Esophagus (tissue), 2 donors: Measurements from ENCODE around the gene CCSER1. TPM values are rescaled to one million over a fixed set of nuclear protein-coding genes. Genes with fewer than 3 reads are reported as not detected.
"Not testable (repeated sequence)": the region's sequence is repeated elsewhere in the genome, so short reads cannot be mapped to it uniquely, and the experiment has no call there.

Experiments used
- H3K27ac ChIP-seq, 2 donors: one replicate each; pipeline ENCODE4 v1.5.1; 2013; ENCODE audit warnings: low read depth in 2 of 2, mild to moderate bottlenecking in 2 of 2, inconsistent platforms in 1 of 2, low read length in 1 of 2, moderate library complexity in 1 of 2
- H3K27me3 ChIP-seq, 2 donors: one replicate each; pipeline ENCODE4 v1.6.1; 2013; ENCODE audit warnings: low read length in 2 of 2, control low read depth in 1 of 2, mild to moderate bottlenecking in 1 of 2; ENCODE audit not compliant: insufficient read depth in 2 of 2, control insufficient read depth in 1 of 2
- H3K36me3 ChIP-seq, 2 donors: one replicate each; pipeline ENCODE4 v1.6.1; 2013; ENCODE audit warnings: low read length in 1 of 2; ENCODE audit not compliant: control insufficient read depth in 2 of 2, insufficient read depth in 2 of 2
- H3K4me1 ChIP-seq, 2 donors: one replicate each; pipeline ENCODE4 v1.6.1; 2013; ENCODE audit warnings: low read length in 1 of 2; ENCODE audit not compliant: control insufficient read depth in 2 of 2, insufficient read depth in 2 of 2
- H3K4me3 ChIP-seq, 2 donors: one replicate each; pipeline ENCODE4 v1.5.1; 2013; ENCODE audit warnings: low read length in 2 of 2, mild to moderate bottlenecking in 2 of 2, low read depth in 1 of 2, moderate library complexity in 1 of 2
- H3K9me3 ChIP-seq, 2 donors: one replicate each; pipeline ENCODE4 v1.6.1; 2013; ENCODE audit warnings: mild to moderate bottlenecking in 2 of 2, low read depth in 1 of 2, low read length in 1 of 2, moderate library complexity in 1 of 2; ENCODE audit not compliant: control insufficient read depth in 2 of 2, insufficient read depth in 1 of 2
- WGBS, 2 donors: extraction: QIAGEN DNeasy Blood & Tissue Kit; methylation state at CpG; one replicate each; pipeline ENCODE4 v1.1.7; 2013; 5-methylcytosine and 5-hydroxymethylcytosine counted together
- polyA plus RNA-seq, 2 donors: library from polyadenylated mRNA; stranded (reverse); fragments of 200-250 nt; gene quantifications; one replicate each; pipeline ENCODE4 v1.2.3, GENCODE V29; 2013
- donor health status: healthy with polysubstance abuse.
- donor health status: Bipolar disorder and iron deficiency.

The CCSER1 gene
- polyA plus RNA-seq, 2 donors: 0.35 to 0.87 TPM

DNA sequence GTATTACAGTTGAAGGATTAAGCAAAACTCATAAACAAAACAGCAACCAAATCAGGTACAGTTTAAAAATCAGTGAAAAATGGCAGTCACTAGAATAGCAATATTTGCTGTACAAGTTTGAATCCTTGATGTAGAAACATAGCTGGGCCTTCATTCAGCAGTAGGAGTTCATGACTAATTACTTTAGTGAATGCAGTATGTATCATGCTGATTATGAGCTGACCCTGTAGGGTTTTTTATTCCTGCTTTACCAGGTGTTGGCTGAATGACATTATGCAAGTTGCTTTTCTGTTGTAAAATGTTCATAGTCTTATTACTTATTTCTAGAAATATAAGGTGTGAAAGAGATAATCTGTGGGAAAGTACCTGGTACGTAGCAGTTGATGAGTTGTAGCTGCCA lies 179.6 kb downstream of the CCSER1 start:
- Histone ChIP-seq H3K9me3 (no peaks in the 10 kb centered on the region), H3K4me3 (no peak overlapping the region), H3K4me1 (no peaks in the 10 kb centered on the region), H3K27ac (no peak overlapping the region), H3K27me3 (no peaks in the 10 kb centered on the region), H3K36me3 (no peaks in the 10 kb centered on the region)
- 79 to 96% methylated on average over 1 of the region's 1 CpG for WGBS, 2 donors

DNA sequence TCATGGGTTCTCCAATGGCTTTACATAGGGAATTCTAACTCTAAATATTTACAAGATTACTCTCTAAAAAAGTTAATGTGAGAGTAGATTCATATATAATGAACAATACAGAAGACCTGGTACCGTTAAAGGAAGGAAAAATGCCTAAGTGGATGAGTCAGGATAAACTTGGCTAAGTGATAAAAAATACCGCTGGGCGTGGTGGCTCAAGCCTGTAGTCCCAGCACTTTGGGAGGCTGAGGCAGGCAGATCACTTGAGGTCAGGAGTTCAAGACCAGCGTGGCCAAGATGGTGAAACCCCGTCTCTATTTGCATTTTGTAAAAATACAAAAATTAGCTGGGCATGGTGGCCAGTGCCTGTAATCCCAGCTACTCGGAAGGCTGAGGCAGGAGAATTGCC lies 189.9 kb downstream of the CCSER1 start:
- H3K27me3 ChIP-seq, H3K9me3 ChIP-seq, H3K27ac ChIP-seq, H3K4me1 ChIP-seq, H3K36me3 ChIP-seq, H3K4me3 ChIP-seq: not testable (repeated sequence)
- WGBS, 2 donors: 83 to 88% methylated on average over 6 of the region's 6 CpGs

DNA sequence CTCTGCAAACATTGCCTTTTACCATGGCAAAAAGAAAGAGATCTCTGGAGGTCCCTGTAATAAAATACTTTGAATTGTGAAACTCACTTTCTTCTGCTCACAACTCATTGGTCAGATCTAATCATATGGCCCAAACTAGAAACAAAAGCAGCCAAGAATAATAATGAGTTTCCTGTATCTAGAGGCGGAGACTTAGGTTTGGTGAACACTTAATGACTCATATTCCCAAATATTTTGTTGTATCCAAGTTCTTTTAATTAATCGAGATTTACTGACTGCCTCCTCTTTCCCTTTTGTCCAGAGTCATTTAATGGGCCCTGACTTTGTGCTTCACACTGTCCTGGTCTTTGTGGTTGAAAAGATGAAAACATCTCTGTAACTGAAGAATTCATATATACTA lies 190.6 kb downstream of the CCSER1 start:
- no peaks in the 10 kb centered on the region for H3K4me1 ChIP-seq
- 44 to 59% methylated on average over 2 of the region's 2 CpGs for WGBS, 2 donors
- no peaks in the 10 kb centered on the region for H3K36me3 ChIP-seq
- H3K4me3 ChIP-seq: no peak overlapping the region
- no peak overlapping the region for H3K27ac ChIP-seq
- H3K9me3 ChIP-seq: no peaks in the 10 kb centered on the region
- no peaks in the 10 kb centered on the region for H3K27me3 ChIP-seq

DNA sequence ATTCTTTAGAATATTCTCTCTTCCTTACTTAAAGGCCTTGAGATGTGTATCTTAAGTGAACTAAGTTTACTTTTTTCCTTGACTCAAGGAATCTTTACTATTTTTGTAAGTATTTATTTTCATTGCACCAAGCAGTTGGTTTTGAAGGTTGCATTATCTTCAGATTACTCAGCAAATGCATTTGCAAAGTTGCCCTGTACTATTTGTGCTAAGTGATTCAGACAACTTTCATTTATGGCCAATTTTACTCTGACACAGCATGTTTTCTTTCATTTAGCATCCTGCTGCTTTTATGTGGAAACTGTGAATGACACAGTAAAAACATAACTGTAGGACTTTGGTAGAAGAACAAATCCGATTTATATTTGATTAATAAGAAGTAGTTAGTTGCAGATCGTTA lies 191.0 kb downstream of the CCSER1 start:
- no peak overlapping the region for H3K27ac ChIP-seq
- no peak overlapping the region for H3K4me3 ChIP-seq
- H3K9me3 ChIP-seq: peaks cover 0 to 2% of the 10 kb centered on the region in 2 donors
- no peaks in the 10 kb centered on the region for H3K27me3 ChIP-seq
- WGBS, 2 donors: 50 to 74% methylated on average over 2 of the region's 2 CpGs
- H3K4me1 ChIP-seq: no peaks in the 10 kb centered on the region
- no peaks in the 10 kb centered on the region for H3K36me3 ChIP-seq

DNA sequence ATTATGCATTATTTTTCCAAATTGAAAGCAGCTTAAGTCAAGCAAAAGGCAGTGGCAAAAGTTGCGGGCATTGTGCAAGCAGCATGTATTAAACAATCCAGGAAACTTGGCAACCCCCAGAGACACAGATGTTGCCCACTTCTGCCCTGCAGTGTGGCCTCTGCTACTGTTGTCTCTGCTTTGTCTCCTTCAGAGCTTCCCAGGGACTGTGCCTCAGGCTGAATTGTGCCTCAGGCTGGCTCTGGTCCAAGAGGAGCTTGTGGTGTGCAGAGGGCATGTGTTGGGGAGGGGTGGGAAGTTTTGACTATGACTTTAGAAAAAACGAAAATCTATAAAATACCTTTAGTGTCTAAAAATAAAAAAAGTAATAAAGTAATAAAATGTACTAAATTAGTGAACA lies 201.4 kb downstream of the CCSER1 start:
- Histone ChIP-seq H3K4me3 (no peak overlapping the region), H3K4me1 (no peaks in the 10 kb centered on the region), H3K27ac (no peak overlapping the region), H3K27me3 (no peaks in the 10 kb centered on the region), H3K36me3 (no peaks in the 10 kb centered on the region), H3K9me3 (no peaks in the 10 kb centered on the region)
- 29 to 34% methylated on average over 2 of the region's 2 CpGs for WGBS, 2 donors

DNA sequence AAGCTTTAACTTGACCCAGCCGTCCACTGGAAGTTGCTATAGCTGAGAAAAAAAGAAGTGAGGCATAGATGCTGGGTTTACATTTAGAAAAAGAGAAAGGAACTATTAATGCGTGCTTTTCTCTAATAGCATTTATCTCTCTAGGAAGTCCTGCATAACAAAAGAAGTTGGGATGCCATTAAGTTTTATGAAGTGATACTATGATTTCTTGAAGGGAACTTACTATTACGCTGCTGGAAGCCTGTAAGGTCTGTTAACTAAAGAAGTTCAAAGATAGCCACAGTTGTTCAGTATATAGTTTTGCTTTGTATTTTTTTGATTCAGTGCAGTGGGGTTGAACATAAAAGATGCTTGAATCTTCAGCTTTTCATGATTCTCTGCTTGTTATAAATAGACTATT lies 203.4 kb downstream of the CCSER1 start:
- WGBS, 2 donors: 77 to 84% methylated on average over 3 of the region's 3 CpGs
- H3K9me3 ChIP-seq: no peaks in the 10 kb centered on the region
- no peaks in the 10 kb centered on the region for H3K27me3 ChIP-seq
- H3K27ac ChIP-seq: no peak overlapping the region
- no peak overlapping the region for H3K4me3 ChIP-seq
- H3K36me3 ChIP-seq: no peaks in the 10 kb centered on the region
- no peaks in the 10 kb centered on the region for H3K4me1 ChIP-seq

DNA sequence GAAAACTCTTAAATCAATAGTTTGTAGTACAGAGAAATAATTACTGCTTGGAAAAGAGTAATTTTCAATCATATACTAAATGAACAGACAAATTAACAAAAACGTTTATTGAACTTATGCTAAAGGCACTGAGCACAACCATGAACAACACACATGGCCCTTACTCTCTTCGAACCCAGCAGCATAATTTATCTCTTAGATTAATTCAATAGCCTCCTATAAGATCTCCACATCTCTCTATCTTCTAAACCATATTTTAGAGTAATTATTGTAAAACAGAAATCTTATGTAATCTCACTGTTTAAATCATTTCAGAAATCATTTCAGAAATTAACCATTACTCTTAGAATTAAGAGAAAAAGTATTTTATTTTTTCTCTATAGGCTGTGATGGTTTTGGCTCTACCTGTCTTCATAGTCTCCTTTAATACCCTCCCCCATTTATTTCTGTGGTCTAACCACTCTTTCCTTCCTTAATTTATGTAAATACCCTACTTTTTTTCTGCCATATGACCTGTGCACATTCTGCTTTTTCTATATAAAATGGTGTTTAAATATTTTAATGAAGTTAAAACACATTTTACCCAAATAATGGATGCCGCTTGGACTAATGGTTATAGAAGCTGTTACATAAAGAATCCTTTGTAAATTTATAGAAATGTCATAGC lies 218.5 kb downstream of the CCSER1 start:
- Histone ChIP-seq H3K4me1 (no peaks in the 10 kb centered on the region), H3K27ac (no peak overlapping the region), H3K4me3 (no peak overlapping the region), H3K27me3 (no peaks in the 10 kb centered on the region), H3K36me3 (no peaks in the 10 kb centered on the region), H3K9me3 (no peaks in the 10 kb centered on the region)
- WGBS, 2 donors: 79 to 87% methylated on average over 3 of the region's 3 CpGs

DNA sequence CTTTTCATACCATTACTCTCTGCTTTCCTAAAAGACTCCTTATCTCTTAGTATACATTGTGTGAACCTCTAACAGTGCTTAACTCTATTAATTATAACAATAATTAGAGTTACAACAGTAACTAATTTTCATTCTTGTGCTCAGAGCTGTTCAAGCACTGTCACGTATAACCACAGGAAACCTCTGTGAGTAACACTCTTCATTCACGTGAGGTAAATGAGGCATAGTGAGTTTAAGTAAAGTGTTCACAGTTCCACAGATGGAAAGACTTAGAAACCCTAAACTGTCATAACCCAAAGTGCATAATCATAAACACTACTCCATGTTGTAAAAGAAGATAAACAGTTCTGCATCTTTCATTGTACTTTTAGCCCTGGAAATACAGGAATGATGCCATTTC lies 222.4 kb downstream of the CCSER1 start:
- Histone ChIP-seq H3K36me3 (no peaks in the 10 kb centered on the region), H3K4me1 (no peaks in the 10 kb centered on the region), H3K27me3 (no peaks in the 10 kb centered on the region), H3K4me3 (no peak overlapping the region), H3K9me3 (no peaks in the 10 kb centered on the region), H3K27ac (no peak overlapping the region)
- 52 to 64% methylated on average over 2 of the region's 2 CpGs for WGBS, 2 donors

DNA sequence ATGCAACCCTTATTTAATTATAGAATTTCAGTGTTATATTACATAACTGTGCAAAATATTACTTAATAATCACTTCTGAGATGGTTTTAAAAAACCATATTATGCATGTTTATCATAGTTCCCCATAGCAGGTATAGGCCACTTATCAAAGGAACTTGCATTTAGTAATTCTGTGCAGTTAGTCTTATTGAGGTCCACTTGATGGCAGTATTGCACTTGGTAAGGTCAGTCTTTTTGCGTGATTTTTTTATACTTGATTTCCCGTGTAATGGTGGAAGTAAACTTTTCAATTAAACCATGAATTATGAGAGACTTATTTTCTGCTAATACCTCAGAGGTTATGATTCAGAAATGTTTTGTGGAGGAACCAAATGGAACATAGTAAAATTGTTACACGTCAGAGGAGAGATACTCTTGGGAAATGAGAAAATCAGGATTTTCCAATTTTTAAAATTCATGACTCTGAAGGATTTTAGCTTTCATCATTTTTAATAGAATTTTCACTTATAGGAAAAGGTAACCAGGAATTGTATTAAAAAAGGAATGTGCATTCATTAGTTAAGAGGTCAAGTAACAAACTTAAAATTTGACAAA lies 230.0 kb downstream of the CCSER1 start:
- no peaks in the 10 kb centered on the region for H3K36me3 ChIP-seq
- no peaks in the 10 kb centered on the region for H3K4me1 ChIP-seq
- H3K9me3 ChIP-seq: no peaks in the 10 kb centered on the region
- 23% methylated on average over 3 of the region's 3 CpGs for WGBS, 2 donors
- no peak overlapping the region for H3K4me3 ChIP-seq
- H3K27ac ChIP-seq: no peak overlapping the region
- no peaks in the 10 kb centered on the region for H3K27me3 ChIP-seq

DNA sequence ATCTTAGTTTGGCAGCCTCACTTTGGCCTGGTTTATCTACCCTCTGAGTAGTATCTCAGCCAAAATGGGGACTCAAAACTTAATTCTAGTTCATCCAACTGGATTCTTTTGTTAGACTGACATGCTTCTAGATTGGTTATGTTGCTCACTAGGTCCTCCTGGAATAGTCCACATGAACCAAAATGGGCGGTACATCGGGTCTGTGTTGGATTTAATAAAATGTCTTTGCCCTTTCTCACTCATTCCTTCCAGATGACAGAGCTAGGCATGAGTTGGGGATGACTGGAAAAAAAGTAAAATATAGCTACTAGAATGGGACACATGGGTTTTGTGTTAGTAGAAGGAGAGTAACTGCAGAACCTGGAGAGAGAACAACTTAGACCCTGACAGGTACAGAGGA lies 247.9 kb downstream of the CCSER1 start:
- no peak overlapping the region for H3K27ac ChIP-seq
- no peaks in the 10 kb centered on the region for H3K36me3 ChIP-seq
- 96 to 99% methylated on average over 2 of the region's 2 CpGs for WGBS, 2 donors
- H3K27me3 ChIP-seq: no peaks in the 10 kb centered on the region
- H3K9me3 ChIP-seq: no peaks in the 10 kb centered on the region
- no peaks in the 10 kb centered on the region for H3K4me1 ChIP-seq
- no peak overlapping the region for H3K4me3 ChIP-seq
